Gastrocnemius medialis (tissue), 4 donors: ENCODE results near the gene P2RY10.

Experiments used
- CTCF ChIP-seq, 5 experiments: fragments of 450-650 bp in 3 of 5; fragments of 200-600 bp in 2 of 5; sonication (generic) in 2 of 5; IDR thresholded peaks in 4 of 5; conservative IDR thresholded peaks in 1 of 5; 1 replicate in 4 of 5; 2 replicates in 1 of 5; pipeline ENCODE4 v1.5.1; 2016 to 2019; ENCODE audit warnings: antibody characterized with exemption in 5 of 5, mild to moderate bottlenecking in 3 of 5, moderate library complexity in 3 of 5
- POLR2A ChIP-seq, 2 donors: fragments of 450-650 bp; IDR thresholded peaks; one replicate each; pipeline ENCODE4 v1.6.1; 2017; ENCODE audit warnings: antibody characterized with exemption in 2 of 2, mild to moderate bottlenecking in 2 of 2, moderate library complexity in 2 of 2

GRCh38 chrX:78958419-78959116 is 13.4 kb downstream of the P2RY10 start:
- TF ChIP-seq POLR2A (IDR thresholded peaks at IDR 0.05): no peak
- TF ChIP-seq CTCF (IDR thresholded peaks at IDR 0.05 in 4 of 5, conservative IDR thresholded peaks at IDR 0.05 in 1 of 5): no peak
